ENCODE results near the gene ODF2L.

GRCh38 chr1:86345042-86345441 is 51.1 kb downstream of the ODF2L start:
- TF ChIP-seq CTCF (IDR thresholded peaks at IDR 0.05) (no peak), ZFX (IDR thresholded peaks at IDR 0.05; ENCODE audit: borderline replicate concordance) (no peak)
